ENCODE data around the gene NUDT7. TPM values are rescaled to one million over a fixed set of nuclear protein-coding genes. Genes with fewer than 3 reads are reported as not detected.

The NUDT7 gene
- total RNA-seq, 1 donor from 2014 or later = 3.4 TPM

DNA sequence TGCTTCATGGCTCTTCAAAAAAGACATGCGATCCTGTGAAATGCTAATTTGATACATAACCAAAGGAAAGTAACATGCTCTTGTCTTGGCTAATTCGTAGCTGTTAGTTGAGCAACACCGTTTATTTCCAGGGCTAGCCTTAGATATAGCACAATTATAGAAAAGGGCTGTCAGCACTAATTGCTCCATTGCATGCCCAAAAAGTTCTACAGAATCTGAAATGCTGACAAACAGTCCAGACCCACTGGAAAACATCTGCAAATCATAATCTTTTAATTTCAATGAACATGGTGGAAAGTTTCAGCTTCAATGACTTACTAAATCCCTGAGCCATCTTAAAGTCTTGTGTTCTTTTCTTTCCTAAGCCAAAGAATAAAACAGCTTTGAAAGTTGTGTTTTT is 42.9 kb upstream of the NUDT7 start:
- Histone ChIP-seq H3K36me3 (no peaks in the 10 kb centered on the region), H3K4me1 (peaks cover 4% of the 10 kb centered on the region), H3K4me3 (no peak overlapping the region), H3K9me3 (no peaks in the 10 kb centered on the region), H3K27ac (no peak overlapping the region), H3K27me3 (no peaks in the 10 kb centered on the region)
- DNase-seq (ENCODE audit: extremely low spot score in 2 of 2) = no peak
- no peak for TF ChIP-seq POLR2AphosphoS5 (IDR thresholded peaks at IDR 0.05; ENCODE audit: insufficient read depth in 1 of 2, low read depth in 1 of 2)
- no peak for TF ChIP-seq POLR2A (IDR thresholded peaks at IDR 0.05)
- TF ChIP-seq CTCF (IDR thresholded peaks at IDR 0.05) = no peak
- intact Hi-C loops (cut with DNase I) = loop anchor here (5.0 to 10.0 kb wide), 2 partner anchors 293 to 325 kb away; no protein-coding TSS in a partner anchor

- H3K27ac ChIP-seq = no peak overlapping the region
- no peaks in the 10 kb centered on the region for H3K36me3 ChIP-seq
- intact Hi-C loops (cut with DNase I) = loop anchor here (5.0 to 10.0 kb wide), 2 partner anchors 292 to 325 kb away; no protein-coding TSS in a partner anchor
- H3K4me3 ChIP-seq = no peak overlapping the region
- DNase-seq (ENCODE audit: extremely low spot score in 2 of 2) = no peak
- H3K4me1 ChIP-seq = peaks cover 4% of the 10 kb centered on the region
- H3K27me3 ChIP-seq = no peaks in the 10 kb centered on the region
- no peaks in the 10 kb centered on the region for H3K9me3 ChIP-seq
- TF ChIP-seq POLR2A (IDR thresholded peaks at IDR 0.05) (no peak), POLR2AphosphoS5 (IDR thresholded peaks at IDR 0.05; ENCODE audit: insufficient read depth in 1 of 2, low read depth in 1 of 2) (no peak), CTCF (IDR thresholded peaks at IDR 0.05) (no peak)
These were observed 42.4 kb upstream of the NUDT7 start for GRCh38 chr16:77679901-77680300.

DNA sequence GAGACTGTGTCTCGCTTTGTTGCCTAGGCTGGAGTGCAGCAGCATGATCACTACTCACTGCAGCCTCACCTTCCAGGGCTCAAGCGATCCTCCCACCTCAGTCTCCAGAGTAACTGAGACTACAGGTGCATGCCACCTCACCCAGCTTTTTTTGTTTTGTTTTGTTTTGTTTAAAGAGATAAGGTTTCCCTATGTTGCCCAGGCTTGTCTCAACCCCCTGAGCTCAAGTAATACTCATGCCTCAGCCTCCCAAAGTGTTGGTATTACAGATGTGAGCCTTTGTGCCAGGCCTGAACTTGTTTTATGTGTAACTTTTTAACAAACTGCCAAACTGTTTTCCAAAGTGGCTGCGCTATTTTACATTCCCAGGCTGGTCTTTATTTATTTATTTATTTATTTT is 41.8 kb upstream of the NUDT7 start:
- Histone ChIP-seq H3K27me3 (no peaks in the 10 kb centered on the region), H3K4me1 (peaks cover 4% of the 10 kb centered on the region), H3K27ac (no peak overlapping the region), H3K9me3 (no peaks in the 10 kb centered on the region), H3K4me3 (no peak overlapping the region), H3K36me3 (no peaks in the 10 kb centered on the region)
- no peak for TF ChIP-seq POLR2AphosphoS5 (IDR thresholded peaks at IDR 0.05; ENCODE audit: insufficient read depth in 1 of 2, low read depth in 1 of 2)
- TF ChIP-seq POLR2A (IDR thresholded peaks at IDR 0.05) = no peak
- TF ChIP-seq CTCF (IDR thresholded peaks at IDR 0.05) = no peak
- DNase-seq (ENCODE audit: extremely low spot score in 2 of 2) = no peak
- intact Hi-C loops (cut with DNase I) = no loop called here

GRCh38 chr16:77682586-77682985 is 39.7 kb upstream of the NUDT7 start:
- intact Hi-C loops (cut with DNase I) = no loop called here
- no peaks in the 10 kb centered on the region for H3K27me3 ChIP-seq
- no peak overlapping the region for H3K4me3 ChIP-seq
- no peaks in the 10 kb centered on the region for H3K4me1 ChIP-seq
- no peaks in the 10 kb centered on the region for H3K36me3 ChIP-seq
- no peak overlapping the region for H3K27ac ChIP-seq
- H3K9me3 ChIP-seq = no peaks in the 10 kb centered on the region
- DNase-seq (ENCODE audit: extremely low spot score in 2 of 2) = no peak
- TF ChIP-seq CTCF (IDR thresholded peaks at IDR 0.05) (no peak), POLR2A (IDR thresholded peaks at IDR 0.05) (no peak), POLR2AphosphoS5 (IDR thresholded peaks at IDR 0.05; ENCODE audit: insufficient read depth in 1 of 2, low read depth in 1 of 2) (no peak)

GRCh38 chr16:77683397-77684180 is 38.7 kb upstream of the NUDT7 start:
- no peak overlapping the region for H3K4me3 ChIP-seq
- no peak for DNase-seq (ENCODE audit: extremely low spot score in 2 of 2)
- no peaks in the 10 kb centered on the region for H3K9me3 ChIP-seq
- H3K4me1 ChIP-seq = no peaks in the 10 kb centered on the region
- intact Hi-C loops (cut with DNase I) = no loop called here
- TF ChIP-seq POLR2AphosphoS5 (IDR thresholded peaks at IDR 0.05; ENCODE audit: insufficient read depth in 1 of 2, low read depth in 1 of 2) = no peak
- TF ChIP-seq CTCF (IDR thresholded peaks at IDR 0.05) = no peak
- TF ChIP-seq POLR2A (IDR thresholded peaks at IDR 0.05) = no peak
- H3K36me3 ChIP-seq = no peaks in the 10 kb centered on the region
- H3K27me3 ChIP-seq = no peaks in the 10 kb centered on the region
- no peak overlapping the region for H3K27ac ChIP-seq
